ENCODE data around the gene PPP1R26.

The PPP1R26 gene

GRCh38 chr9:135490980-135491464 lies 11.4 kb downstream of the PPP1R26 start:
- H3K4me3 ChIP-seq (ENCODE audit: control insufficient read depth, low read depth, low read length) = no peak overlapping the region
- no peak for TF ChIP-seq CTCF (conservative IDR thresholded peaks at IDR 0.05; ENCODE audit: control insufficient read depth, insufficient read depth, low read depth, low read length)
- DNase-seq (ENCODE audit: low read depth) = no peak

GRCh38 chr9:135491764-135492163 lies 12.2 kb downstream of the PPP1R26 start:
- no peak overlapping the region for H3K4me3 ChIP-seq (ENCODE audit: control insufficient read depth, low read depth, low read length)
- no peak for TF ChIP-seq CTCF (conservative IDR thresholded peaks at IDR 0.05; ENCODE audit: control insufficient read depth, insufficient read depth, low read depth, low read length)
- no peak for DNase-seq (ENCODE audit: low read depth)

GRCh38 chr9:135492886-135493669 lies 13.5 kb downstream of the PPP1R26 start:
- no peak overlapping the region for H3K4me3 ChIP-seq (ENCODE audit: control insufficient read depth, low read depth, low read length)
- no peak for TF ChIP-seq CTCF (conservative IDR thresholded peaks at IDR 0.05; ENCODE audit: control insufficient read depth, insufficient read depth, low read depth, low read length)
- DNase-seq (ENCODE audit: low read depth) = peak; percentile 24

GRCh38 chr9:135494791-135495559 lies 15.4 kb downstream of the PPP1R26 start:
- no peak overlapping the region for H3K4me3 ChIP-seq (ENCODE audit: control insufficient read depth, low read depth, low read length)
- TF ChIP-seq CTCF (conservative IDR thresholded peaks at IDR 0.05; ENCODE audit: control insufficient read depth, insufficient read depth, low read depth, low read length) = no peak
- DNase-seq (ENCODE audit: low read depth) = no peak

- no peak for TF ChIP-seq CTCF (conservative IDR thresholded peaks at IDR 0.05; ENCODE audit: control insufficient read depth, insufficient read depth, low read depth, low read length)
These were observed 19.0 kb downstream of the PPP1R26 start for GRCh38 chr9:135498381-135499126.

GRCh38 chr9:135499326-135500070 lies 19.9 kb downstream of the PPP1R26 start:
- TF ChIP-seq CTCF (conservative IDR thresholded peaks at IDR 0.05; ENCODE audit: control insufficient read depth, insufficient read depth, low read depth, low read length) = no peak
- H3K4me3 ChIP-seq (ENCODE audit: control insufficient read depth, low read depth, low read length) = peak overlapping the region; percentile 68

More at GRCh38 chr9:135498381-135499126, 19.0 kb downstream of the PPP1R26 start:
- H3K4me3 ChIP-seq (ENCODE audit: control insufficient read depth, low read depth, low read length) = no peak overlapping the region
- no peak for DNase-seq (ENCODE audit: low read depth)

More at GRCh38 chr9:135499326-135500070, 19.9 kb downstream of the PPP1R26 start:
- DNase-seq (ENCODE audit: low read depth) = peak; percentile 82
